ENCODE measurements around the gene LEMD3. TPM values are rescaled to one million over a fixed set of nuclear protein-coding genes. Genes with fewer than 3 reads are reported as not detected.

The LEMD3 gene
- total RNA-seq, 2 experiments from 2014 or later: 67.1 to 68.8 TPM

DNA sequence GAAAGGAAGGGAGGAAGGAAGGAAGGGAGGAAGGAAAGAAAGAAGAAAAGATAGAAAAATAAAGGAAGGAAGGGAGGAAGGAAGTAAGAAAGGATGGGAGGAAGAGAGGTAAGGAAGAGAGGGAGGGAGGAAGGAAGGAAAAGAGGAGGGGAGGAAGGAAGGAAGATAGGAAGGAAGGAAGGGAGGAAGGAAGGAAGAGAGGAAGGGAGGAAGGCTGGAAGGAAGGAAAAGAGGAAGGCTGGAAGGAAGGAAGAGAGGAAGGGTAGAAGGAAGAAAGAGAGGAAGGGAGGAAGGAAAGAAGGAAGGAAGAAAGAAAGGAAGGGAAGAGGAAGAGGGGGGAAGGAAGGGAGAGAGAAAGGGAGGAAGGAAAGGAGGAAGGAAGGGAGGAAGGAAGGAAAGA, 35.5 kb upstream of the LEMD3 start:
- TF ChIP-seq, protein P1, sequence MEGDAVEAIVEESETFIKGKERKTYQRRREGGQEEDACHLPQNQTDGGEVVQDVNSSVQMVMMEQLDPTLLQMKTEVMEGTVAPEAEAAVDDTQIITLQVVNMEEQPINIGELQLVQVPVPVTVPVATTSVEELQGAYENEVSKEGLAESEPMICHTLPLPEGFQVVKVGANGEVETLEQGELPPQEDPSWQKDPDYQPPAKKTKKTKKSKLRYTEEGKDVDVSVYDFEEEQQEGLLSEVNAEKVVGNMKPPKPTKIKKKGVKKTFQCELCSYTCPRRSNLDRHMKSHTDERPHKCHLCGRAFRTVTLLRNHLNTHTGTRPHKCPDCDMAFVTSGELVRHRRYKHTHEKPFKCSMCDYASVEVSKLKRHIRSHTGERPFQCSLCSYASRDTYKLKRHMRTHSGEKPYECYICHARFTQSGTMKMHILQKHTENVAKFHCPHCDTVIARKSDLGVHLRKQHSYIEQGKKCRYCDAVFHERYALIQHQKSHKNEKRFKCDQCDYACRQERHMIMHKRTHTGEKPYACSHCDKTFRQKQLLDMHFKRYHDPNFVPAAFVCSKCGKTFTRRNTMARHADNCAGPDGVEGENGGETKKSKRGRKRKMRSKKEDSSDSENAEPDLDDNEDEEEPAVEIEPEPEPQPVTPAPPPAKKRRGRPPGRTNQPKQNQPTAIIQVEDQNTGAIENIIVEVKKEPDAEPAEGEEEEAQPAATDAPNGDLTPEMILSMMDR (IDR thresholded peaks at IDR 0.05): no peak
- H3K4me1 Mint-ChIP-seq (ENCODE audit: low read depth): no peaks in the 10 kb centered on the region
- Histone ChIP-seq H3K36me3 (ENCODE audit: insufficient read depth, low read length) (no peaks in the 10 kb centered on the region), H3K27me3 (ENCODE audit: control insufficient read depth in 1 of 2, insufficient read depth in 2 of 2, low read length in 2 of 2) (peaks cover 4 to 8% of the 10 kb centered on the region in 2 experiments), H3K27ac (ENCODE audit: low read depth in 1 of 2, low read length in 2 of 2) (no peak overlapping the region), H3K4me3 (ENCODE audit: low read length) (no peak overlapping the region), H3K4me1 (ENCODE audit: insufficient read depth, low read length) (no peaks in the 10 kb centered on the region), H3K9me3 (ENCODE audit: control insufficient read depth in 1 of 2, insufficient read depth in 1 of 2, low read length in 2 of 2) (peaks cover 8 to 9% of the 10 kb centered on the region in 2 experiments)
- ATAC-seq (ENCODE audit: poor library complexity) (no peak), DNase-seq (no peak)
- H3K27ac Mint-ChIP-seq: no peak overlapping the region
- ChIA-PET CTCF (no interaction called here), POLR2A (no interaction called here)
- H3K9me3 Mint-ChIP-seq: peaks cover 4% of the 10 kb centered on the region
- no peak overlapping the region for H3K4me3 Mint-ChIP-seq
- peaks cover 23% of the 10 kb centered on the region for H3K27me3 Mint-ChIP-seq
- intact Hi-C loops (cut with DNase I, micrococcal nuclease): no loop called here
- no peaks in the 10 kb centered on the region for H3K36me3 Mint-ChIP-seq (ENCODE audit: low read depth)

- Mint-ChIP-seq H3K4me3 (no peak overlapping the region), H3K9me3 (peaks cover 4% of the 10 kb centered on the region), H3K27me3 (peaks cover 27% of the 10 kb centered on the region), H3K27ac (no peak overlapping the region), H3K36me3 (ENCODE audit: low read depth) (no peaks in the 10 kb centered on the region), H3K4me1 (ENCODE audit: low read depth) (no peaks in the 10 kb centered on the region)
- intact Hi-C loops (cut with DNase I, micrococcal nuclease): no loop called here
- TF ChIP-seq, protein P1 (IDR thresholded peaks at IDR 0.05): no peak
- peaks cover 5 to 8% of the 10 kb centered on the region in 2 experiments for H3K9me3 ChIP-seq (ENCODE audit: control insufficient read depth in 1 of 2, insufficient read depth in 1 of 2, low read length in 2 of 2)
- ChIA-PET CTCF (interaction anchor here (0.6 kb wide), 1 partner anchor 1195 kb away, joined by 4 read pairs; no protein-coding TSS in a partner anchor), POLR2A (no interaction called here)
- no peak overlapping the region for H3K27ac ChIP-seq (ENCODE audit: low read depth in 1 of 2, low read length in 2 of 2)
- H3K36me3 ChIP-seq (ENCODE audit: insufficient read depth, low read length): no peaks in the 10 kb centered on the region
- H3K4me3 ChIP-seq (ENCODE audit: low read length): no peak overlapping the region
- no peak for DNase-seq
- no peaks in the 10 kb centered on the region for H3K4me1 ChIP-seq (ENCODE audit: insufficient read depth, low read length)
- no peak for ATAC-seq (ENCODE audit: poor library complexity)
- peaks cover 3 to 19% of the 10 kb centered on the region in 2 experiments for H3K27me3 ChIP-seq (ENCODE audit: control insufficient read depth in 1 of 2, insufficient read depth in 2 of 2, low read length in 2 of 2)
Measured at GRCh38 chr12:65139389-65139788, 30.0 kb upstream of the LEMD3 start.

DNA sequence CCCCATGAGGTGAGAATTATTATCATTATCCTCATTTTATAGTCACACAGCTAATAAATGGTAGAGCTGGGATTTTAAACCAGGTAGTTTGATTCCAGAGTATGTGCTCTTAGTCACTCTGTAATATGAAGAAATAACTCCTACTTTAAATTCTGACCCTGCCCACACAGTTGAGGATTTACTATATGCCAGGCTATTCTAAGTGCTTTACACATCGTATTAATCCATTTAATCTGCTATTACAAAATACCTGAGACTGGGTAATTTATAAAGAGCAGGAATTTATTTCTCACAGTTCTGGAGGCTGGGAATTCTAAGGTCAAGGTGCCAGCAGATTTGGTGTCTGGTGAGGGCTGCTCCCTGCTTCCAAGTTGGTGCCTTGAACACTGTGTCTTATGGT, 28.6 kb upstream of the LEMD3 start:
- no peak overlapping the region for H3K4me3 ChIP-seq (ENCODE audit: low read length)
- intact Hi-C loops (cut with DNase I, micrococcal nuclease): no loop called here
- H3K9me3 Mint-ChIP-seq: peaks cover 4% of the 10 kb centered on the region
- H3K9me3 ChIP-seq (ENCODE audit: control insufficient read depth in 1 of 2, insufficient read depth in 1 of 2, low read length in 2 of 2): peaks cover 1 to 8% of the 10 kb centered on the region in 2 experiments
- H3K4me1 ChIP-seq (ENCODE audit: insufficient read depth, low read length): no peaks in the 10 kb centered on the region
- H3K27me3 Mint-ChIP-seq: peaks cover 40% of the 10 kb centered on the region
- no peak overlapping the region for H3K27ac Mint-ChIP-seq
- H3K36me3 Mint-ChIP-seq (ENCODE audit: low read depth): no peaks in the 10 kb centered on the region
- no peaks in the 10 kb centered on the region for H3K36me3 ChIP-seq (ENCODE audit: insufficient read depth, low read length)
- no peak overlapping the region for H3K27ac ChIP-seq (ENCODE audit: low read depth in 1 of 2, low read length in 2 of 2)
- ChIA-PET POLR2A (interaction anchor here (0.6 kb wide), 1 partner anchor 788 kb away, joined by 3 read pairs; no protein-coding TSS in a partner anchor), CTCF (no interaction called here)
- H3K27me3 ChIP-seq (ENCODE audit: control insufficient read depth in 1 of 2, insufficient read depth in 2 of 2, low read length in 2 of 2): peaks cover 5 to 19% of the 10 kb centered on the region in 2 experiments
- H3K4me1 Mint-ChIP-seq (ENCODE audit: low read depth): no peaks in the 10 kb centered on the region
- no peak overlapping the region for H3K4me3 Mint-ChIP-seq
- DNase-seq: no peak
- TF ChIP-seq, protein P1 (IDR thresholded peaks at IDR 0.05): no peak
- ATAC-seq (ENCODE audit: poor library complexity): no peak
